NOMO-1 (cell line): ENCODE data around the gene LMX1B.
"Not testable (repeated sequence)": the region's sequence is repeated elsewhere in the genome, so short reads cannot be mapped to it uniquely, and the experiment has no call there.

Experiments
- DNase-seq, 2 experiments: peaks; one replicate each; lab custom pipeline; 2025; ENCODE audit not compliant: unreplicated experiment in 2 of 2; lab: John Stamatoyannopoulos, UW

Gene LMX1B

DNA sequence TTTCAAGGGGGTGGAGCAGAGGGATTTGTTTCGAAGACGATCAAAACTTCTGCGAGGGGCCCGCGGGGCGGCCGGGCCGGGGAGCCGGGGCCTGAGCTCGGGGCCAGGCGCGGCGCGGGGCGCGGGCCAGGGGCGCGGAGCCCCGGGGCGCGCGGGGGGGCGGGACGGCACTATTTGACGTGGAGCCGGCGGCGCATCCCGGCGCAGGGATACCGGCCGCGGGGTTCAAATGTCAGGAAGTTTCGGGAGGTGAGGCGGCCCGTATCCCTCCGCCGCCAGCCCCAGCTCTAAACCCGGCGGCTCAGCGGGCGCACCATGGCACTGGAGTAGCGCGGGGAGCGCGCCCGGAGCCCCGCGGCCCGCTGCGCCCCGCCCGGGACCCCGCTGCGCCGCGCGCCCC, at the start of gene LMX1B:
TSS of gene LMX1B (plus strand) at position 278 of the 400 bp plus-strand sequence. CDS start 522 bp downstream, outside the sequence.
- DNase-seq, result no peak

DNA sequence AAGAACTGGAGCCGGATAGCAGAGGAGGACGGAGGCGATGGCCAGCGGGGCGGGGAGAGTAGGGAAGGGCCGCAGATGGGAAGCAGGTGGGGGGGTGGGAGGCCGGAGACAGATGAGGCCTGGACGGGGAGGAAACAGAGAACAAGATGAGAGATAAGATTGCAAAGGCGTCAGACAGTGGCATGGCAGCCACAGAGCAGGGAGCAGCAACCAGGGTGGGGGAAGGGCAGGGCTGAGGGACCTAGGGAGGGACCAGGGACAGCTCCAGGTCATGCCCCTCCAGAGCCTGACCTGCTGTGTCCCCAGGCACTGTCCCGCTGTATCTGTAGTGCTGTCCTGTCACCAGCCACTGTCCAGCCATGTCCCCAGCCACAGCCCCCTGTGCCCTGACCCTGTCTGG, 49.6 kb upstream of the LMX1B start:
- no peak for DNase-seq

DNA sequence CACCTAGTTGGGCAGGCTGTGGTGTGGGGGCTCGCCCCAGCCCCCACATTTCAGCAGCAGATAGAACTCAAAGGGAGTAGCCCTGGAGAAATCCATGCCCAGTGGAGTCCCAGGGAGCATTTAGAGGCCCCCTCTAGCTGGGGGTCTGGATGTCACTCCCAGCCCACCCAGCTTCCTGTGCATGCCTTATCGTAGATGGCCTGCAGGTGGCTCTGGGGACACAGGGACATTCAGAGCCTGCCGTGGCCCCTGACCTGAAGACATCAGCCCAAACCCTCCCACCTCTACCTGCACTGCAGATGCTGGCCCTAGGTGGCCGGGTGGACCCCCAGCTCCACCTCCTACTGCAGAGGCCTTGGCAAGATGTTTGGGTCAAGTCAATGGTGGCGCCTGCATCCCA, 49.0 kb upstream of the LMX1B start:
- DNase-seq, result no peak

DNA sequence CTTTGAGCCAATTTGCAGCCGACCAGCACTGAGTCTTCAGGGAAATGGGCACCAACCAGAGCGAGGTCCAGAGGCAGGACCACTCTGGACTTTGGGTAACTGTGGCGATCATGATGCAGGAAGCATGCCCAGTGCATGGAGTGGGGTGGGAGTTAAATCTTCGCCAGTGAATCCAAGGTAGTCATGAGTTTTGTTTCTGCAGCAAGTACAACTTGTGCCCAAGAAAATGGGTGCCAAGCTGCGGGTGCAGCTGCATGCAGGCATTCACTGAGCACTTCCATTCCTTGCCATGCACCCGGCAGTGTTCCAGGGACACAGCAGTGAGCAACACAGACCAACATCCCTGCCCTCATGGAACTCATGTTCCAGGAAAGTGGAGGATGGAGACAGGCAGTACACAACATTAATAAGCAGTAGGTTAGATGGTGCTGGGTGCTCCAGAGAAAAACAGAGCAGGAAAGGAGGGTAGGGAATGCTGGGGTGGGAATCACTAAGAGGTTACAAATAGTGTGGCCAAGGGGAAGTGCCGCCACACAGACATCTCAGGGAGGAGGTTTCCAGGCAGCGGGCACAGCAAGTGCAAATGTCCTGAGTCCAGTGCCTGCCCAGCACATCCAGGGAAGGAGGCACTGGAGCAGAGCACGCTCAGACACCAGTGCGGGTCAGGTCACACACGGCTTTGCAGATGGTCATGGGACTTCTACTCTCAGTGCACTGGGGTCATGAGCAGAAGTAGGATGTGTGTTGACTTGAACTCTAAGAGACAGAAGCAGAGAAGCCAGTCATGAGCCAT, 48.2 kb upstream of the LMX1B start:
- DNase-seq, result no peak

DNA sequence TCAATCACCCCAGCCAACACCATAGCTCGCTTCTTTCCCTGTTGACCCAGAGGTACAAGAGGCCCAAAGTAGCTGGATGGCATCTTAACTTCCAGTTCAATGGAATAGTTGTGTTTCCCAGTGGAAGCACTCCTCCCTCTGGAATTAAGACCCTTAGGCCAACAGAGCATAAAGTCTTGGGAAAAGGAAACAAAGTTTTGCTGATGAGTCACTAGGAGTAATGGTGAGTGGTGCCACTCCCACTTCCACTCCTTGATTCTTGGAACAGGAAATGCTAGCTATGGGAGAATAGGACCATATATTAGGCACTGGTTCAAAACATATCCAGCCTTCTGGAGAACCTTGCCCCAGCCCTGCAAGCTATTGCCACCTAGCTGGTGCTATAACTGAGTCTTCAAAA, 44.7 kb upstream of the LMX1B start:
- DNase-seq, result no peak

DNA sequence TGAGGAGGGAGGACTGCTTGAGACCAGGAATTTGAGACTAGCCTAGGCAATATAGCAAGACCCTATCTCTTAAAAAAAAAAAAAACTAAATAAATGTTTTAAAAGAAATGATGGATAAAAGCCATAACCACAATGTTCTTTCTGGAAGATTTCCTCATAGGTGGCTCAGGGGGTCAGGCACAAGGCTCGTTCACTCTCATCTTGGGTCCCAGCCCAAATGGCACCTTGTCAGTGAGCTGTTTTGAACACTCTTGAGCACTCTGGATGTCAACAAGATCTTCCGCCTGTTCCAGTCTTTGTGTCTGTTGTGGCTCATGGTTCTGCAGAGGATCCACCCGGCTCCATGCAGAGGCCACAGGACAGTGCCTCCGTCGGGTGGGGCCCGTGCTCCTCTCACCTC, 35.7 kb upstream of the LMX1B start:
- no peak for DNase-seq

DNA sequence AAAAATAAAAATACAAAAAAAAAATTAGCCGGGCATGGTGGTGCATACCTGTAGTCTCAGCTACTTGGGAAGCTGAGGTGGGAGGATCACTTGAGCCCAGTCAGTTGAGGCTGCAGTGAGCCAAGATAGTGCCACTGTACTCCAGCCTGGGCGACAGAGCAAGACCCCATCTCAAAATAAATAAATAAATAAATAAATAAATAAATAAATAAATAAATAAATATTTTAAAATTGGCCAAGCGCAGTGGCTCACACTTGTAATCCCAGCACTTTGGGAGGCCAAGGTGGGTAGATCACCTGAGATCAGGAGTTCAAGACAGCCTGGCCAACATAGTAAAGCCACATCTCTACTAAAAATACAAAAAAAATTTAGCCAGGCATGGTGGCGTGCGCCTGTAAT, 33.4 kb upstream of the LMX1B start:
- not testable (repeated sequence) for DNase-seq

DNA sequence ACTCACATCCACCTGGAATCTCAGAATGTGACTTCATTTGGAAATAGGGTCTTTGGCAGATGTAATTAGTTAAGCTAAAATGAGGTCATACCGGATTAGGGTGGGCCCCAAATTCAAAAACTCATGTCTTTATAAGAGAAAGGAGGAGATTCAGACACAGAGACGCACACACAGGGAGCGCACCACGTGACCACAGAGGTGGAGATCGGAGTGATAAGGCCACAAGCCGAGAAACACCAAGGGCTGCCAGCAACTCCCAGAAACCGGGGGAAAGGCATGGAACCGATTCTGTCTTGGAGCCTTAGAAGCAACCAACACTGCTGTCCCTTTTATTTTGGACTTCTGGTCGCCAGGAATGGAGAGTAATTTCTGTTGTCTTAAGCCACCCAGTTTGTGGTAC, 31.8 kb upstream of the LMX1B start:
- DNase-seq, result no peak

DNA sequence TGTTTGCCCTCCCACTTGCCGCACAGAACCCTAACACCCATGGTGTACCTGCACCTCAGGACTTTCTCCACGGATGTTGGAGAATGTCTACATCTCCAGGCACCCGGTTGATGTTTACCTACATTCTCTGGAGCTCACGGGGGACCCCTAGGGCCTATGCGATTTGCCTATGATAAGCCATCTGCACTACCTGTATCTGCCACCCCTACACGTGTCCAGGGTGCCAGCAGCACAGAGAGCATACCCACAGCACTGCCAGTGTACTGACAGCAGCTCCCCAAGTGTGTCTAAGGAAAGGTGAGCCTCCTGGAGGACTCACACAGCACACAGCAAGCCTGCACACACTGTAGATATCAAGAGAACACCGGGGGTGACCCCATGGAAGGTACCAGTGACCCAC, 31.3 kb upstream of the LMX1B start:
- no peak for DNase-seq

DNA sequence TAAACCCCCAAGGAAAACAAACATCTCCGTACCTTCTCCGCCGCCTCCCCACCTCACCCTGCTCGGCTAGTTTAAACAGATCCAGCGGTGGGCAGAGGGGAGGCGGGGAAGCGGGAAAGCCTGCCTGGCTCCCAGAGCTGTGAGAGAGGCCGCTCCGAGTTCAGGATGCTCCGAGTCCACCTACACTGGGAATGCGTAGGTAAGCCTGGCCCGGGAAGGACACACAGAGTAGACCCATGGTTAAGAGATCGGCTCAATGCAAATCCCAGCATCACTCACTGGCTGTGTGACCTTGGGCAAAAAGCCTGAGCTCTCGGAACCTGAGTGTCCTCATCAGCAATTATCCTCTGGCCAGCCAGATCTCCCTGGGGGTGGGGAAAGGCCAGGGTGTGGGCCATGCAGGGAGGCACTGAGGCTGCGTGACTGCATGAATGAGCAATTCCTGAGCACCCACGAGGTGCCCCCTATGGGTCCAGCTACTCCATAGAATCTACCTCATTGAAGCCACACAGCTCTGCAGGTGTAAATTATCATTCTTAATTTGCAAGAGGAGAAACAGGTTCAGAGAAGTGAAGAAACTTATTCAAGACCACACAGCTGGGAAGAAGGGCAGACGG, 30.5 kb upstream of the LMX1B start:
- DNase-seq, result no peak

DNA sequence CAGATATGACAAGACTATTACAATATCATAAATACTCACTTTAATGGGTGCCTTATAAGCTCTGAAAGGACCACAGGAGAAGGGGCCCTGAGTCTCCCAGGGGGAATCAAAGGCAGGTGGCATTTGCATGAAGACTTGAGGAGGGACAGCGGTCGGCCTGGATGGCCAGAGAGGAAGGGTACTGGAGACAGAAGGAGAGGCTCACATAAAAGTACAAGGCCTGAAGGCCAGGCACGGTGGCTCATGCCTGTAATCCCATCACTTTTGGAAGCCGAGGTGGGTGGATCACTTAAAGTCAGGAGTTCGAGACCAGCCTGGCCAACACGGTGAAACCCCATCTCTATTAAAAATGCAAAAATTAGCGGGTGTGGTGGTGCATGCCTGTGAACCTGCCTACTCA, 29.1 kb upstream of the LMX1B start:
- DNase-seq, result no peak

DNA sequence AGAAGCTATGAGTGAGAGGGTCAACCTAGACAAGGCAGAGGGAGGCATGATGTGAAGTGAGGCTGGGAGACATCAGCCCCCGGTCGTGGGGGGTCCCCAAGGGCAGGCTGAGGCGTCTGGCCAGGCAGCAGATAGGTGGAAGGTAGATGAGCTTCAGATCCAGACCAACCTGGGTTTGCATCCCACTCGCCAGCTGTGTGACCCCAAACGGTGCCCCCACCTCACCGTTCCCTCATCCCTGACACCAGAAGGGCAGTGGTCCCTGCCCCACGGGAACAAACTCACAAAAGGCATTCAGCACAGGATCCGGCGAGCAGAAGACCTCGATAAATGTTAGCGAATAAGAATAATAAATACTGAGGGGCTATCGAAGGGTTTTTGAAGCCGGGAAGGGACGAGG, 27.5 kb upstream of the LMX1B start:
- no peak for DNase-seq

DNA sequence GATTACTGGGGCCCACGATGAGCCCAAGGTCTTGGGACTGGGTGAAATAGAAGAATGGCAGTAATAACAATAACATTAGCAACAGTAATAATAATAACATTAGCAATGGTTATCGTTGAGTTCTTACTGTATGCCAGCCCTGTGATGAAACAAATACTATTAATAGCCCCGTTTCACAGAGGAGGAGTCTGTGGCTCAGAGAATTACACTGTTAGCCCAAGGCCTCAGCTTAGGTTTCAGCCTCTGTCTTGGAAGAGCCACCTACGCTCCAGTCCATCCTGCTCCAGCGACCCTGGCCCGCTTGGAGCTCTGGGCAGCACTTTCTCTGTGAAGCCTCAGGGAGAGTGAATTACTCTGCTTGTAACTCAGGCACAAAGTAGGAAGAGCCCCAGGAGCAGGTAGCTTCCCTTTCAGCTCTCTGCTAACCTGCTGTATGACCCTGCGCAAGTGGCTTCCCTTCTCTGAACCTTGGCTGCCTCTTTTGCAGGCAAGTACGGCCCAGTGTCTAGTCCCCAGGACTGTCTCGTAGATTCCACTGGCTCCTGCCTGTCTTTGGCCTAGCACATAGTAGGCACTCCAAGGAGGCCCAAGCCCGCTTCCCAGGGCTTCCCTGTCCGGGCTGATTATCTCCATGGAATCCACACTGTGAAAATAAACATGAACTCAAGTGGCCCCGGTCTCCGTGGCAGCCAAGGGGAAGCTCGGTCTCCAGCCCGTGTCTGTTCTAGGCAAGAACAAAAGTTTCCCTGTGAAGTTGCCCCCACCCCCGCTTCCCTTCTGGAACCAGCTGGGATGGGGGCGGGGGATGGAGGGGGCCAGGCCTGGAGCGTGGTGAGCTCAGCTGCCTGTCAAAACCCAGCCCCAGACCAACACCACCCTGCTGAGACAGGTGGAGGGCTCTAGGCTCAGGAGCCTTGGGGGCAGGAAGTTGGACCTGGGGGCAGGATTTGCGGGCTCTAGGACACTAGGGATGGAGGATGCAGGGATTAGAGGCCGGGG, 26.2 kb upstream of the LMX1B start:
- DNase-seq, result no peak

DNA sequence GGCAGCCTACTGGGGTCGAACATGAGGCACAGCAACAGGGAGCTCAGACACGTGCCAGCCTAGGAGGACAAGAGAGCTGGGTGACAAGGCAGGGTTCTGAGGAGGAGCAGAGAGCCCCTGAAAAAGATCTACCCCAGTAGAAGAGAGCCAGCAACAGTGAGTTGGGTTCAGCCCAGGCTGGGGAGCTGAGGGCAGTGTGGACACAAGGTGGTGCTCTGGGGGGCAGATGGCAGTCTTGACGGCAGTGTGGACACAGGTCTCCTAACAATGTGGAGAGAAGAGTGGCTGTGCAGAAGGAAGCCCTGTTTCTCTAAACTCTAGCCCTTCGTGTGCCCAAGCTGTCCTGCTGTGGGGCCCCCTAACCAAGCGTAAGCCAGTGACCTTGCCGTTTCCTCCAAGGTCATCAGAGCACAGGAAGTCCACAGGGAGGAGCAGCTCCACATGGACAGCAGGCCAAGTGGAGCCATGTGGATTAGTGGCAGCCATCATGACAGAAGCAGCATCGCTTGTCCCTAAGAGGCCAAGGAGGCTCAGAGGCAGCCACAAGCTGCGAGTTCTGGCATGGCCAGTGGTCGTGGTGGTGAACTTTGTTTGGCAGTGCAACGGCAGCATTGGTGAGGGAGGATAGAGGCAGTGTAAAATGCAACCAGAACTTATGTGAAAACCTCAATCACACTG, 25.1 kb upstream of the LMX1B start:
- no peak for DNase-seq

DNA sequence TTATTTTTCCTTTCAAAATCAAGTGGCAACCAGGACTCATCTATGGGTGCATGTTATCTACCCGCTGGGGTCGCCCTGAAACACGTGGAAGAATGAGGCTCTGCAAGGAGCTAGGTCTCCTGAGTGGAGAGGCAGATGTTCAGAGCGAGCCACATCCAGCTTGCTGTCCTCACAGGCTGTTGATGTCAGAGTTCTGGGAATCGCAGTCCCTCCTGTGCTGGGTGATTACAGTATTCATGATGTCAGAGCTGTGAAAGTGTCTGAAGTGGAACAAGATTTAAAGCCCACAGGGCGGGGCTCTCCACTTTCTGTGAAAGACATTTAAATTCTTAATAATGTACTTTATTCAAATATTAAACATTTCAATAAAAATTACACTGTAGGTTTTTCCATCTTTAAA, 24.4 kb upstream of the LMX1B start:
- DNase-seq, result no peak

DNA sequence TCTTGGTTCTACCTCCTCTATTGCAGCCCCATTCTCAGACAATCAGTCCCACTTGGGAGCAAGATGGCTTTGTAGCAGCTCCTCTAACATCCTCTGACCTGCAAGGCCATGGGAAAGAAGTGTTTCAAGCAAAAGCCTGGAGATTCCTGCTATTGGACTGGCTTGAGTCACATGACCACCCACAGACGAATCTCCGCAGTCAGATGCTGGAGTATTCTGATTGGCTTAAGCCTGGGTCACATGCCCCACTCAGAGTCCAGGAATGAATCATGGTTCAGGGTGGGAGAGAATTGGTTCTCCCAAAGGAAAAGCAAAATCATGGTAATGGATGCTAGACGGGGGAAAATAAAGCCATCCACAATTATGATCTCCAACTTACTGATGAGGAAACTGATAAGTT, 22.6 kb upstream of the LMX1B start:
- DNase-seq, result no peak

DNA sequence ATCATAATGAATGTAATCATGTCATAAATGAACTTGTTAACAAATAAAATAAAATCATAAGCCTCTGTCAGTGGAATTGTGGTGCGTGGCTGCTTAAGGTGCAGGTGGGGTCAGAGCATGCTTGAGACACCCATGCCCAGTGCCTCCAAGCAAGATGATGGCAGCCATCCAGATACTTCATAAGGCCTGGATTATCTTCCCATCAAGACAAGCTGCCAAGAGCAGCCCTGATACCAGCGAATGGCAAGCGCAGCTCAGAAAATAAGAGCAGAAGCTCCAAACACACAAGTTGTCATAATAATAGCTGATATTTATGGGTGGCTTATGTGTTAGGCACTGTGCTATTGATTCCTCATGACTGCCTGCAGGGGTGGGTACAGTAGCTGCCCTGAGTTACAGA, 21.8 kb upstream of the LMX1B start:
- no peak for DNase-seq

DNA sequence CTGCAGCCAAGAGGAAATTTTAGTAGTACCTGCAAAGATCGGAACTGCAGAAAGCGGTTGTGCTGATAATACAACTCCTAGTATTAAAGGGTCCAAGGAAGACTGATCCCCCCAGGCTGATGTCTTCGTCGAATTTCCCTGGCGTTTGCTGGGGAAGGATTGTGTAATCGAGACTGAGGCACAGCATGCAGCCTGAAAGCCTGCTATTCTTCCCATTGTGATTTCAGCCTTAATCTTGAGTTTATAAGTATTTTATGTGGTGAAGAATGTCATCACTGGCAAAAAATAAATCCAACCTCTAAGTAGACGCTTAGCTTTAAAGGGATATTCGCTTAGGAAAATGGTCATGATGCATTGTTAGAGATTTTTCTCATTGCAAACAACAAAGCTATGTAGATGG, 21.3 kb upstream of the LMX1B start:
- no peak for DNase-seq

DNA sequence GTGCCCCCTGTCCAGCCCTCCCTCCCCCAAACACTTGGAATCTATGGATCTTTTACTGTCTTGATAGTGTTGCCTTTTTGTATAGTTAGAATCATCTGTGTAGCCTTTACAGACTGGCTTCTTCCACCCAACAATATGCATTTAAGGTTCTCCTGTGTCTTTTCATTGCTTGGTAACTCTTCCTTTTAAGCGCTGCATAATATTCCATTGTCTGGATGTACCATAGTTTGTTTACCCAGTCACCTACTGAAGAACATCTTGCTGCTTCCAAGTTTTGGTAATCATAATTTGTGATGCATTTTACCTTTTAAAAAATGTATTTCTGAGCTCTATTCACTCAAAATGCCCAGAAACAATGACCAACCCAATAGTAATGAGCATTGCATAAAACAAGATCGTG, 17.7 kb upstream of the LMX1B start:
- no peak for DNase-seq

DNA sequence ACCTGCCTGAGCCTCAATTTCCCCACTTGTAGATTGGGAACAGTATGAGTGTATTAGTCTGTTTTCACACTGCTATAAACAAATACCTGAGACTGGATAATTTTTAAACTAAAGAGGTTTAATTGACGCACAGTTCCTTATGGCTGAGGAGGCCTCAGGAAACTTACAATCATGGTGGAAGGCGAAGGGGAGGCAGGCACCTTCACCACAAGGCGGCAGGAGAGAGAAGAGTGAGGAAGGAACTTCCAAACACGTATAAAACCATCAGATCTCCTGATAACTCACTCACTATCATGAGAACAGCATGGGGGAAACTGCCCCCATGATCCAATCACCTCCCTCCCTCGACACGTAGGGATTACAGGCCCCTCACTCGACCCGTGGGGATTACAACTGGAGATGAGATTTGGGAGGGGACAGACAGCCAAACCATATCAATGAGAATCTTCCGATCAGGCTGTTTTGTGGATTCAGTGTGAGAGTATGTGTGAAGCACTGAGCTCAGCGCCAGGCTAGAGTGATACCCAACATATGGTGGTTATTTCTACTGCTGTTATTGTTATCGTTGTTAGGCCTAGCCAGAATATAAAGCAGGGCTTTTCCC, 14.6 kb upstream of the LMX1B start:
- DNase-seq, result no peak
